Right lobe of liver (tissue), 4 donors: ENCODE measurements around the gene CCDC88B.

Source experiments
- CTCF ChIP-seq, 4 donors: fragments of 200-600 bp in 3 of 4; fragments of 450-650 bp in 1 of 4; IDR thresholded peaks; one replicate each; pipeline versions ENCODE4 v1.5.1 to v1.8.0; 2016 to 2022; ENCODE audit warnings: antibody characterized with exemption in 4 of 4, mild to moderate bottlenecking in 2 of 4
- POLR2A ChIP-seq: fragments of 450-650 bp; IDR thresholded peaks from one replicate; pipeline ENCODE4 v1.6.1; 2017; ENCODE audit warnings: antibody characterized with exemption, mild to moderate bottlenecking
- donor health status: DM: no; HTN: no; CAD: no.
- donor health status: DM: no; HTN: no; CAD: no.
- donor health status: DM: no; HTN: yes; CAD: no.

- no peak for TF ChIP-seq CTCF (IDR thresholded peaks at IDR 0.05)
- TF ChIP-seq POLR2A: no peak
Observed at GRCh38 chr11:64391839-64392238, 51.8 kb downstream of the CCDC88B start.
